ENCODE data around the gene FMNL2. TPM values are rescaled to one million over a fixed set of nuclear protein-coding genes. Genes with fewer than 3 reads are reported as not detected.

FMNL2 gene
- total and polyA plus RNA-seq, 10 donors = 8.8 to 59.3 (median 33.5) TPM

DNA sequence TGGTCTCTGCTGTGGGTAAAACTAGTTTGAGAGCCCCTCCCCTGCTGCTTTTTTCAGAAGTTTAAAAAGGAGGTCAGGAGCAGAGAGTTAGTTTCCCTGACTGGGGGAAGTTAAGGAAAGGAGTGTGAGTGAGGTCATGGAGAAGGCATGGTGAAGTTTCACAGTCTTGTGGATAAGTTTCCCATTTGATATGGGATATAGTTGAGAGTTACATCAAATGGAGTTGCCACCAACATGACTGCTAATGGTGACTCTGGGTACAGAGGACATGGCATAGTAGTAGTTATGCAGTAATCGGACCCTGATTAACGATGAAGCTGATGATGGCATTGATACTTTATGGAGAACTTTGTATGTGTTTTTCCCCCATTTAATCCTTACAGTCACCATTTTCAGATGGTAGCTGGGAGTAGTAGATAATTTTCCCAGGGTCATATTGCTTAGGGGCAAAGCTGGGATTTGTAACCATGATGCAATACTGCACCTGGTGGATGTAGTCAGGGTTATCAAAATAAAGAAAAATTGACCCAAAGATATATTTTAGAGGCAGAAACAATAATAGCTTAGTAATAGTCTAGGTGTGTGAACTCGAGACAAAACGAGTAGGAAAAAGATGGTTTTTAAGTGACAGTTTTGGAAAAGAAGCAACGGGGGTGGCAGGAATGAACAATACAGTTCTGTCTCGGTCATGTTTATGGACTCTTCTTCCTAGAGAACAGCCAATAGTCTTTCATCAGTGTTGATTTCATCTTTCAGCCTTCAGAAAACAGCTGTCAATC, 74.6 kb downstream of the FMNL2 start:
- WGBS, 5 donors = 89 to 97% (median 94%) methylated on average over 6 of the region's 6 CpGs
- intact Hi-C loops (cut with DNase I; ENCODE audit: low total_unique reads) = no loop called here
- no peaks in the 10 kb centered on the region for H3K27me3 ChIP-seq (replicated peaks in 1 of 7)
- H3K36me3 ChIP-seq = no peaks in the 10 kb centered on the region
- no peaks in the 10 kb centered on the region for H3K9me3 ChIP-seq
- no peak for TF ChIP-seq POLR2A (IDR thresholded peaks at IDR 0.05)
- TF ChIP-seq CTCF (IDR thresholded peaks at IDR 0.05 in 8 of 11, conservative IDR thresholded peaks at IDR 0.05 in 3 of 11) = no peak
- TF ChIP-seq POLR2AphosphoS5 (IDR thresholded peaks at IDR 0.05) = no peak
- H3K27ac ChIP-seq = peak overlapping the region in 2 of 8 donors; percentile 37 to 50
- no peak for DNase-seq
- H3K4me1 ChIP-seq = peaks cover 0 to 59% (median 29%) of the 10 kb centered on the region in 6 donors
- no peak overlapping the region for H3K4me3 ChIP-seq

DNA sequence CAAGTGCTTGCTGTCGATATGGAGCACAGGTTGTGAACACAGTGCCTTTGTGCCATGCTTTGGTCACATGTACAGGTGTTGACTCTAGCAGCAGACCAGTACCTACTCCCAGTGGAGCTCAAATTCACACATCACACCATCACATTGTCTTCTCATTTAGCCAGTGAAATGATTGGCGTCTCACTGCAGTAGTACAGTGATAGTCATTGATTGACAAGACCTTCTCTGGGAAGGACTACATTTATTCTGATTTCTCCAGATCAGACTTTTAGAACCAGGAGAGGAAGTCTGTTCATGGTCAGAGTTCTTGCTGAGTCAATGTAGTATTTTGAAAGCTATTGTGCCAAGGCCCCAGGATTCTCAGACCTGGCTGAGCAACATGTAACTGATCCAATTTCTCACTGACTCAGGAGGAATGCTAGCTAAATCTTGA, 75.2 kb downstream of the FMNL2 start:
- intact Hi-C loops (cut with DNase I; ENCODE audit: low total_unique reads) = no loop called here
- no peaks in the 10 kb centered on the region for H3K9me3 ChIP-seq
- H3K27me3 ChIP-seq (replicated peaks in 1 of 7) = no peaks in the 10 kb centered on the region
- peak overlapping the region in 4 of 8 donors; percentile 26 to 50 (median 43) for H3K27ac ChIP-seq
- 89 to 98% (median 94%) methylated on average over 2 of the region's 2 CpGs for WGBS, 5 donors
- H3K4me1 ChIP-seq = peaks cover 0 to 53% (median 29%) of the 10 kb centered on the region in 6 donors
- H3K4me3 ChIP-seq = no peak overlapping the region
- TF ChIP-seq CTCF (IDR thresholded peaks at IDR 0.05 in 8 of 11, conservative IDR thresholded peaks at IDR 0.05 in 3 of 11) (no peak), POLR2A (IDR thresholded peaks at IDR 0.05) (no peak), POLR2AphosphoS5 (IDR thresholded peaks at IDR 0.05) (no peak)
- DNase-seq = no peak
- no peaks in the 10 kb centered on the region for H3K36me3 ChIP-seq

DNA sequence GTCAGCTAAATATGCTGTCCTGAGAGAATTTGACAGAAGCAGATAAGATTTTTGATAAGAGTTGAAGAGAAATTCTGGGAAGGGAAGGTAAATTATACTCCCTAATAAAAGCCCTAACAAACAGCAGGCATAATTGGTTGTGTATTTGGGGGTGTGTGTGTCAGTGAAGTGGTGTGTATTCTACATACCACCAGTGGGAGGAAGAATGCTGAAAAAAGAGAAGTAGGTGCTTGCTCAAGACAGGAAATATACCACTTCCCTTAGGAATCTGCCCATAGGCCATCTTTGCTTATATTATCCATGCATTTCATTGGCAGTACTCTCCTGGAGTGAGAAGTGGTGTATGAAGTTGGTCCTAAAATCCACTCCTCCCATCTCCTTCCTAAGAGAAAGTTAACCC, 76.2 kb downstream of the FMNL2 start:
- H3K4me3 ChIP-seq = no peak overlapping the region
- no peaks in the 10 kb centered on the region for H3K36me3 ChIP-seq
- no peak for DNase-seq
- TF ChIP-seq CTCF (IDR thresholded peaks at IDR 0.05 in 8 of 11, conservative IDR thresholded peaks at IDR 0.05 in 3 of 11) (peak in 1 of 11 experiments; percentile 10), POLR2A (IDR thresholded peaks at IDR 0.05) (no peak)
- intact Hi-C loops (cut with DNase I; ENCODE audit: low total_unique reads) = no loop called here
- no peaks in the 10 kb centered on the region for H3K9me3 ChIP-seq
- peak overlapping the region in 4 of 8 donors; percentile 26 to 50 (median 43) for H3K27ac ChIP-seq
- peaks cover 0 to 46% (median 25%) of the 10 kb centered on the region in 6 donors for H3K4me1 ChIP-seq
- no peaks in the 10 kb centered on the region for H3K27me3 ChIP-seq (replicated peaks in 1 of 7)

GRCh38 chr2:152413228-152414030, 78.5 kb downstream of the FMNL2 start:
- no peak for DNase-seq
- no peaks in the 10 kb centered on the region for H3K9me3 ChIP-seq
- no peak for TF ChIP-seq POLR2AphosphoS5 (IDR thresholded peaks at IDR 0.05)
- no peak for TF ChIP-seq CTCF (IDR thresholded peaks at IDR 0.05 in 8 of 11, conservative IDR thresholded peaks at IDR 0.05 in 3 of 11)
- TF ChIP-seq POLR2A (IDR thresholded peaks at IDR 0.05) = no peak
- no peak overlapping the region for H3K27ac ChIP-seq
- H3K36me3 ChIP-seq = no peaks in the 10 kb centered on the region
- peaks cover 0 to 25% (median 11%) of the 10 kb centered on the region in 6 donors for H3K4me1 ChIP-seq
- H3K27me3 ChIP-seq (replicated peaks in 1 of 7) = no peaks in the 10 kb centered on the region
- intact Hi-C loops (cut with DNase I; ENCODE audit: low total_unique reads) = no loop called here
- H3K4me3 ChIP-seq = no peak overlapping the region
- WGBS, 5 donors = 89 to 97% (median 96%) methylated on average over 3 of the region's 3 CpGs

All from spleen (tissue), 11 donors.